GM21737 (cell line): ENCODE measurements around the gene SCO2.
"Not testable (repeated sequence)": the region's sequence is repeated elsewhere in the genome, so short reads cannot be mapped to it uniquely, and the experiment has no call there.

Source experiments
- ATAC-seq: cut with Tn5 transposase; IDR thresholded peaks from one replicate; pipeline ENCODE4 v1.9.1; 2021; ENCODE audit warnings: mild to moderate bottlenecking, moderate library complexity; ENCODE audit not compliant: unreplicated experiment

The SCO2 gene

GRCh38 chr22:50522208-50522805 lies 3.1 kb downstream of the SCO2 start:
- ATAC-seq: no peak

DNA sequence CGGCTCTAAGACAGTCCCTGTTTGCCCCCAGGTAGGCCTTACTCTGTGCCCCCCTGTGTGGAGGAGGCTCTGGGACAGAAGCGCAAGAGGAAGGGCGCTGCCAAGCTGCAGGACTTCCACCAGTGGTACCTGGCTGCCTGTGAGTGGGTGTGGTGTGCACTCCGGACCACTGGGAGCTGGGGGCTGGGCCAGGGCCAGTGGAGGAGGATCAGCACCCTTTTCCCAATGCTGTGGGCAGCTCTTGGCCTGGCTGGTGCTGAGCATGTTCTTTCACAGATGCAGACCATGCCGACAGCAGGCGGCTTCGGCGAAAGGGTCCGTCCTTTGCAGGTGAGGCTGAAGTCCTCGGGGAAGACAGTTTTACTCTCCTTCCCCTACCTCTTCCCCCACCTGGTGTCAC lies 3.7 kb downstream of the SCO2 start:
- ATAC-seq: no peak

DNA sequence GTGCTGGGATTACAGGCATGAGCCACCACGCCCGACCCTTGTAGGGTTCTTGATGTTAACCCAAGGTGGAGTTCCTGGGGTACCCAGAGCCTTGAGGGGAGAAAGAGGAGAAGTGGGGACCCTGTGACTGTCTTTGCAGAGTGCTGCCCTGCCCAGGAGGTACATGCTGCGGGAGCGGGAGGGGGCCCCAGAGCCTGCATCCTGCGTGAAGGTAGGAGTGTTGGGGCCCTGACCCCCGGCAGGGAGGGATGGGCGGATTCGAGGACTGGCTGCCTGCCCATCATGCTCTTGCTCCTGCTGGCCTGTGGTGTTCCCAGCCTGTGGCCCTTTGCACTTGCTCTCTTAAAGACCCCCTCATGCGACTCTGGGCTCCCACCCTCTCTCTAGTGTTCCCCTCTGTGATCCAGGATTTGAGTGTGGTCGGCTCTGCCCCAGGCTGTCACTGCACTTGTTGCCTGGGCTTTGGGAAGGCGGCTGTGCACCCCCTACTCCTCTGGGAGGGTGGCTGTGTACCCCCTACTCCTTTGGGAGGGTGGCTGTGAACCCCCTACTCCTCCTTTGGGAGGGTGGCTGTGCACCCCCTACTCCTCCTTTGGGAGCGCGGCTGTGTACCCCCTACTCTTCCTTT lies 4.5 kb downstream of the SCO2 start:
- no peak for ATAC-seq

GRCh38 chr22:50520184-50520583 lies 5.2 kb downstream of the SCO2 start:
- not testable (repeated sequence) for ATAC-seq

GRCh38 chr22:50519151-50519550 lies 6.2 kb downstream of the SCO2 start:
- no peak for ATAC-seq

GRCh38 chr22:50518606-50519005 lies 6.8 kb downstream of the SCO2 start:
- no peak for ATAC-seq

DNA sequence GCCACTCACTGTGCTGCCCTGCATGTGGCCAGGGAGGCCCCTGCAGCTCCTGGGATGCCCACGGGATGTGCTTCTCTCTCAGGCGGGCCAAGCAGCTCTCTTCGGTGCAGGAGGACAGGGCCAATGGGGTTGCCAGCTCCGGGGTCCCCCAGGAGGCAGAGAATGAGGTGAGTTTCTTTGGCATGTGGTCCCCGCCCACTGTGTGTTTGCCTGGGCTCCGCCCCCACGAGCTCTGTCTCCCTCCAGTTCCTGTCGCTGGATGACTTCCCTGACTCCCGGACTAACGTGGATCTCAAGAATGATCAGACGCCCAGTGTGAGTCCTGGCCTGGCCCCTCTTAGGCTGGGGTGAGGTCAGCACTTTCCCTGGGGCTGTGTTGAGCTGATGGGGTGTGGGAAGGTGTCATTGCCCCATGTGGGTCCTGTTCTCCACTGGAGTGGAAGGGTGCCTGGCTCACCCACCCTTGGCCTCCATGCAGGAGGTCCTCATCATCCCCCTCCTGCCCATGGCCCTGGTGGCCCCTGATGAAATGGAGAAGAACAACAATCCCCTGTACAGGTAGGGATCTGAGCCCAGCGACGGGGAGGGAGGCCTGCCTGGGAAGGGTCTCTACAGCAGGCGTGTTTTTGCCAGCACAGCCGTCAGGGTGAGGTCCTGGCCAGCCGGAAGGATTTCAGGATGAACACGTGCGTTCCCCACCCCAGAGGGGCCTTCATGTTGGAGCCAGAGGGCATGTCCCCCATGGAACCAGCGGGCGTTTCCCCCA lies 7.7 kb downstream of the SCO2 start:
- no peak for ATAC-seq

DNA sequence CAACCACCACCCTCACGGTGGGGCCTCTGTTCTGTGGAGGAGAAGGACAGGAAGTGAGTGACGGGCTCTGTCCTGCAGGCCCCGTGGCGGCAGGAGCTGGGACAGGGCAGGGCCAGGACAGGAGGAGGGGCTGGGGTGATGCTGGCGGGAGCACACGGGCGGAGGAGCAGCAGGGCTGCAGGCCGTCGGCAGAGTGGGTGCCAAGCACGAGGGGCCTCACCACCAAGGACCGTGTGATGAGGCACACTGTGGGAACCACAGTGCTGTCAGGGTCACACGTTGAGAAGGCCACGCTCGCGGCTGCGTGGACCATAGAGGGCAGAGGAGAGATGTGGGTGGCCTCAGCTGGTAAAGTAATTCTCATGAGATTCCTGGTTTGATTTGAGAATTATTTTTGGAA lies 8.5 kb downstream of the SCO2 start:
- no peak for ATAC-seq

GRCh38 chr22:50516068-50516467 lies 9.3 kb downstream of the SCO2 start:
- ATAC-seq: no peak

DNA sequence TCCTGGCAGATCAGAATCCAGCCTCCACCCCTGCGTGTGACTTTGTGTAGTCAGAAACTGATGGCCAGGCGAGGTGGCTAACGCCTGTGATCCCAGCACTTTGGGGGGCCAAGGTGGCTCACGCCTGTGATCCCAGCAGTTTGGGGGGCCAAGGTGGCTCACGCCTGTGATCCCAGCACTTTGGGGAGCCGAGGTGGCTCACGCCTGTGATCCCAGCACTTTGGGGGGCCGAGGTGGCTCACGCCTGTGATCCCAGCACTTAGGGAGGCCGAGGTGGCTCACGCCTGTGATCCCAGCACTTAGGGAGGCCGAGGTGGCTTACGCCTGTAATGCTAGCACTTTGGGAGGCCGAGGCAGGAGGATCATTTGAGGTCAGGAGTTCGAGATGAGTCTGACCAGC lies 12.2 kb downstream of the SCO2 start:
- no peak for ATAC-seq

DNA sequence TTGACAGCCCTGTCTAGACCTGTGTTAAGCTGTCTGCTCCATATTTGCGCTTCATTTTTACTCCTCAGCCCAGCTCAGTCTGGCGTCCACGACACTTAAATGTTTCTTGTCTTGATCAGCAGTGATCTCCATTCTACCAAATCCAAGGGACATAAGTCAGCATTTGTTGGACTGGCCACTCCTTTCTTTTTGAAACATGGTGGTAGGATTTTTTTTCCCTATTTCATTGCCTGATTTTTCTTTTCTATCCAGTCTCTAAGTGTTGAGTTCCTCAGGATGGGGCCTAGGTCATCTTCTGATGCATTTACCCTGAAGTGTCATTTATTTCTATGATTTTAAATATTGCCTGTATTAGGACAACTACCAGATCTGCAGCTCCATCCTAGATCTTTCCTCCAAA lies 16.5 kb downstream of the SCO2 start:
- no peak for ATAC-seq

DNA sequence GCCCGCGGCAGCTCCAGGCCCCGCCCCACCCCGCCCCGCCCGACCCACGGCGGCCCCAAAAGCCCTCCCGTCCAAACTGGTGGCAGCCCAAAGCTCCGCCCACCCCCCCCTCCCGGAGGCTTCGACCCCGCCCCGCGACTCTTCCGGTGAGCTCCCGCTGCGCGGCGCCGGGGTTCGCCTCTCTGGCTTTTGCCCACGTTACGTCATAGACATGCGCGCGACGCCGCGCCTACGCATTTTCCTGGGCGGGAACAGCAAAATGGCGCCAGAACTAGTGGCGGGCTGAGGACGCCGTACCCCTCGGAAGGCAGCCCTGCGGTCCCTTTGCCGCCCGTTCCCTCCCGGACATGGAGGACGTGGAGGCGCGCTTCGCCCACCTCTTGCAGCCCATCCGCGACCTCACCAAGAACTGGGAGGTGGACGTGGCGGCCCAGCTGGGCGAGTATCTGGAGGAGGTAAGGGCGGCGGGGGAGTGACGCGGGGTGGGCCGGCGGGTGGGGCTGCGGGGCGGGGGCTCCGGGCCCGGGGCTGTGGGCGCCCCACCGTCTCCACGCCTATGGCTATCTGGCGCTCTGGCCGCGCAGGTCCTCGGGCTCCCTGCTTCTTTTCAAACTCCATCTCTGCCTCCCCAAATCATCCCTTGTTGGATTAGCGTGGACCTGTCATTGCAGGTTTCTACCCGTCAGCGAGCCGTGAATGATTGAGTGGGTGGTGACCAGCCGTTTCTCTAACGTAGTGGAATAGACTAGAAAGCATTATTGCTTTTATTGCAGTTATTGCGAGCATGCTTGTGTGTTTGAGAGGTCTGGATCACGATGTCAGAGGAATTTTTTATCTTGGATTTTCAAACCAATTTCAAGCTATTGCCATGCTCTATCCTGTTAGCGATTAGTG lies 17.2 kb downstream of the SCO2 start, which contains the start of gene NCAPH2:
Gene NCAPH2, plus strand, starts transcription at position 234 of the 894 bp plus-strand sequence. Its CDS starts 114 bp downstream, at position 348.
- peak; percentile 63 for ATAC-seq

- peak; percentile 54 for ATAC-seq
These were observed 17.9 kb downstream of the SCO2 start, which contains the start of gene LMF2 for GRCh38 chr22:50507421-50507990. Gene LMF2, minus strand, starts transcription at chr22:50507702. Its CDS starts 27 bp downstream, at chr22:50507675.

GRCh38 chr22:50506611-50507420 lies 18.6 kb downstream of the SCO2 start:
- ATAC-seq: peak; percentile 9

DNA sequence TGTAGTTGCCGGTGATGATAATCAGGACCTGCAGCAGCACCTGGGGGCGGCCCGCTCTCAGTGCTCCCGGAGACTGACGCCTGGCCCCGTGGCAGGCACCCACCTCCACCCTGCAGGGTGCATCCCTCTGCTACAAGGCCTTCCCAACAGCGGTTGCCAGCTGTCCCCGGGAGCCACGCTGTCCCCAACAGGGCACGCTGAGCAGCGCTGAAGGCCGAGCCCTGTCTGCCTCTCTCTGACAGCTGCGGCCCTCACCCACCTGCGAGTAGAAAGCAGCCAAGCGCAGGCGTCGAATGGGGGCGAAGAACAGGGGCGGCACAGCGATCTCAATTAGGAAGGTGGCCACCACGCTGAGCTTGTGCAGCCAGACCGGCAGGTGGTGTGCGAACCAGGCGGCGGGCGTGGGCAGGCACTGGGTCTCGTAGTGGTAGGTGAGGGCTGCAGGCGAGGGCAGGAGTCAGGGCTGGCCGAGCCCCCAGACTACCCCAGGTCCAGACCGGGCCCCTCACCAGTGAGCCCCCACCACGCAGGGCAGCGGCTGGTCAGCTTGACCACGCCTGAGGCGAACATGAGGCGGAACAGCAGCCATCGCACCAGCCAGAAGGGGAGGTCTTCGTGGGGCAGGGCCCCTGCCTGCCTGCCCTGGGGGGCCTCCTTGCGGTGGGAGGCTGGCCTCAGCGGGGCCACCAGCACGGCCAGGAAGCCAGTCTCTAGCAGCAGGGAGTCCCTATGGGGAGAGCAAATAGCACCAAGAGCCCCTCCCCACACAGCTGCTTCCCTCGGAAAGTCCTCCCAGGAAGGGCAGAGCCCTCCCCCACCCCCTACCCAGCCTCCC lies 19.4 kb downstream of the SCO2 start:
- ATAC-seq: no peak

GRCh38 chr22:50505276-50505775 lies 20.1 kb downstream of the SCO2 start:
- ATAC-seq: no peak

GRCh38 chr22:50504369-50505211 lies 20.8 kb downstream of the SCO2 start:
- no peak for ATAC-seq
